GM20431 (cell line): ENCODE data around the gene BMERB1.

ENCODE experiments used
- in situ Hi-C: fragments of 300-500 bp; cut with MseI, MboI; formaldehyde crosslinking; loops from one replicate; pipeline ENCODE4 v1.15.0; 2020; ENCODE audit warnings: low sequenced_read_pairs; ENCODE audit not compliant: unreplicated experiment

The BMERB1 gene

DNA sequence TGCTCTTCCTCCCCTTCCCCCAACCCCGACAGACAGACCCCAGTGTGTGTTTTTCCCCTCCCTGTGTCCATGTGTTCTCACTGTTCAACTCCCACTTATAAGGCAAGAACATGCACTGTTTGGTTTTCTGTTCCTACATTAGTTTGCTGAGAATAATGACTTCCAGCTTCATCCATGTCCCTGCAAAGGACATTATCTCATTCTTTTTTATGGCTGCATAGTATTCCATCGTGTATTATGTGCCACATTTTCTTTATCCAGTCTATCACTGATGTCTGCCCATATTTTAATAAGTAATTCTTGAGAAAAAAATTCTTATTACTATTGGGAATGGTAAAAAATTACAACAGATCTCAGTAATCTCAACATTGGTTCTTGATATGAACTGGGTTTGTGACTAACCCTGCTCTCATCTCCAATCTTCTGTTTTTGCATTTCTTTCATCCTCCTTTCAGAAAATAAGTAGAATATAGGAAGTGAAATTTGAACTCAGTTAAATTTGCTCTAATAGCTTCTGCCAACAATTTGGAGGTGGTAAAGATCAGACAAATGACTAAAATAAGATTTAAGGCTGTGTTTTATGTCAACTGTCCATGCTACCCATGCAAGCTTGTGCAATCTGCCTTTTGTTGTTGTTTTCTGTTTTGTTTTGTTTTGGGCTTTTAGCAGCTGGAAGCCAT is 197.5 kb downstream of the BMERB1 start:
- in situ Hi-C loops: no loop called here

DNA sequence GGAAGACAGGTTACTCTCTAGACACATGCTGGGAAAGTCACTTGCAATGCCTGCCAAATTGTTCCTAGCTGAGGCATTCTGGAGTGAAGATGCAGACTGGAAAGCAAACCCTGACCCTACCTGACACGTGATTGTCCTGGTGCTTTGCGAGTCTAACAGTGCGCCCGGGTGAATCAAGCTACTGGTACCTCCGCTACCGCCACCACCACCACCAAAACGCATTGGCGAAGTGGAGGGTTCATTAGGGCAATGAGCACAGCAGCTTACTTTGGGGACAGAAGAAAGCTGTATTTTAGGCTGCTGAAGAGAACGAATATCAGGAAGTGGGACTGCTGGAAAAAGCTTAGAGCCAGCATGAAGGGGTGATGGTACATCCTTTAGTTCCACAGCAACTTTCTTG is 201.5 kb downstream of the BMERB1 start:
- in situ Hi-C loops: no loop called here

DNA sequence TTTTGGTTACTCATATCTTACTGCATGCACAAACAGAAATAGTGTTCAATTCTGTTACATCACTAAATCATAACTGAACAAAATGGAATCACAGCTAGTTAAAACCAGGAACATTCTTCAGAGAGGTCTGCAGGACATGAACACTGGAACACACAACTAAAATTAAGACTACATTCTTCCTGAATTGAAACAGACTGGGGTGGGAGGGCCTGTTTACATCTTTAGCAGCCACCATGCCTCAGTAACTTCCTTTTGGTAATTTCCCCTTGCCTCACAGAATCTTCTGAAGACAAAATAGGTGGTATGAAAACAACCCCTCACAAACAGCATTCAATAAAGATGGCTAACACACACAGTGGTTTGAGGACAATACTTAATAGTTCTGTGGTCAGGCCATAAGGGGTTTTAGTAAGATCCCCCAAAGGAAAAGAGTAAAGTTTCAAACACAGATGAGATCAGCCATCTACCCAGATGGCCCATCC is 202.0 kb downstream of the BMERB1 start:
- in situ Hi-C loops: no loop called here
